Coronary artery (tissue), 2 donors: ENCODE results near the gene PRDM2.

Source experiments
- DNase-seq: peaks from one replicate; pipeline ENCODE4 v3.0.0-alpha.2; 2017; ENCODE audit warnings: low spot score
- H3K27ac ChIP-seq, 2 donors: fragments of 200-600 bp; sonication (generic); one replicate each; pipeline ENCODE4 v1.5.1; 2016 to 2019
- H3K4me3 ChIP-seq: fragments of 200-600 bp; sonication (generic); 2 replicates; pipeline ENCODE4 v1.5.1; 2016; ENCODE audit warnings: mild to moderate bottlenecking, moderate library complexity
- CTCF ChIP-seq: fragments of 200-600 bp; sonication (generic); IDR thresholded peaks from one replicate; pipeline ENCODE4 v1.5.1; 2019; ENCODE audit warnings: antibody characterized with exemption

The PRDM2 gene

DNA sequence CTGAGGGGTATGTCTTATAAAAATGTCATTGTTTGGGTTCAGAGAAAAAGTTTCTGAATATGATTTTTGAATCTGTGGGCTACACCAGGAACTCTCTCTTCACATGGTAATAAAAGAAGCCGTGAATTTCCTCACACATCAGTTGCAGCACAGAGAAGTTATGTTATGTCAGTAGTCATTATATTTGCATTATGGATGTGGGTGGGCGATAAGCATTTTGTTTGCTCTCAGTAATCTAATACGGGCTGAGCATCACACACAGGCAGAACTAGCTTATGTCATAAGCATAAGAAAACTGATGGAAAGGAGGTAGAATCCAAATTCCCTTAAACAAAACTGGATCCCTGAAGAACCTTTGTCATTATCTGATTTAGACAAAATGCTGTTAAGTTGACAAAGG, 70.8 kb downstream of the PRDM2 start:
- TF ChIP-seq CTCF = no peak
- H3K27ac ChIP-seq = no peak overlapping the region
- no peak overlapping the region for H3K4me3 ChIP-seq
- no peak for DNase-seq

DNA sequence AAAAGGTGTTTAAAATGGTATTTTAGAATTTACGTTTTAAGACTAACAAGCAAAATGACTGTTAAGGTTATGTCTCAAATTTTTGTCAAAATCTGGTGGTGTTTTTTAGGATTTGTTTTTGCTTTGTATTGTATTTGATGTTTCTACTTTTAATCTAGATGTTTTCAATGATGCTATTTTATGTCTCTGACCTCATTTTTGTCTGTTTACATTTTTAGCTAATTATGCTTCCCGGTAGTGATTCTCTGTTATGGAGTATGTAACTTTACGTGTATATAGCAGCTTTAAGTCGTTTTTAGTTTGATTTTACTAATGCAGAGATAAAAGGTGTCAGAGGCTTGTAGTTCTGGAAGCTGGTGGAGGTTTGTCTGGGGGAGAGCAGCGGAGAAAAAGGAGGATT, 71.8 kb downstream of the PRDM2 start:
- Histone ChIP-seq H3K27ac (no peak overlapping the region), H3K4me3 (no peak overlapping the region)
- no peak for TF ChIP-seq CTCF
- no peak for DNase-seq

- no peak overlapping the region for H3K27ac ChIP-seq
- H3K4me3 ChIP-seq = no peak overlapping the region
- no peak for DNase-seq
- no peak for TF ChIP-seq CTCF
Measured at GRCh38 chr1:13772271-13772670, 72.3 kb downstream of the PRDM2 start.

- Histone ChIP-seq H3K27ac (no peak overlapping the region), H3K4me3 (no peak overlapping the region)
- DNase-seq = no peak
- no peak for TF ChIP-seq CTCF
Measured at GRCh38 chr1:13774121-13774520, 74.1 kb downstream of the PRDM2 start.

GRCh38 chr1:13775459-13775858, 75.5 kb downstream of the PRDM2 start:
- no peak overlapping the region for H3K4me3 ChIP-seq
- no peak for DNase-seq
- no peak for TF ChIP-seq CTCF
- H3K27ac ChIP-seq = no peak overlapping the region

GRCh38 chr1:13775916-13776315, 75.9 kb downstream of the PRDM2 start:
- no peak for DNase-seq

GRCh38 chr1:13778431-13778830, 78.4 kb downstream of the PRDM2 start:
- Histone ChIP-seq H3K4me3 (no peak overlapping the region), H3K27ac (no peak overlapping the region)
- TF ChIP-seq CTCF = no peak
- no peak for DNase-seq

More at GRCh38 chr1:13775916-13776315, 75.9 kb downstream of the PRDM2 start:
- no peak for TF ChIP-seq CTCF
- Histone ChIP-seq H3K27ac (no peak overlapping the region), H3K4me3 (no peak overlapping the region)
